A549 (cell line): ENCODE data around the gene NUDT21. TPM values are rescaled to one million over a fixed set of nuclear protein-coding genes. Genes with fewer than 3 reads are reported as not detected.
A peak's percentile ranks its signal among the peaks of the same experiment; 100 is the strongest.

Source experiments
- ATAC-seq, 2 experiments: fragments of 200-7000 bp in 1 of 2; fragments of >200 bp in 1 of 2; cut with Nextera tagmentation in 1 of 2; cut with Tn5 transposase in 1 of 2; 3 replicates each; pipeline versions ENCODE4 v1.8.0 to v1.9.1; 2018 to 2020; ENCODE audit warnings: mild to moderate bottlenecking in 1 of 2, moderate library complexity in 1 of 2
- CTCF ChIA-PET: fragments of 300-600 bp; sonication (Branson Sonifier 250); formaldehyde crosslinking; extraction: SDS; loops from one replicate; lab custom pipeline; 2021; ENCODE audit warnings: antibody characterized with exemption, inconsistent platforms; lab: Yijun Ruan, JAX
- POLR2A ChIA-PET: fragments of 350-600 bp; formaldehyde crosslinking; extraction: SDS; loops from one replicate; lab custom pipeline; 2021; ENCODE audit warnings: antibody characterized with exemption, inconsistent platforms; lab: Yijun Ruan, JAX
- DNase-seq, 2 experiments: peaks; one replicate each; pipeline versions ENCODE4 v3.0.0 to v3.0.0-alpha.2; 2011 to 2016; ENCODE audit warnings: low read depth in 1 of 2, low spot score in 1 of 2
- FAIRE-seq: peaks from 2 replicates; lab custom pipeline; 2011; peaks lifted over from hg19 to GRCh38; lab: Jason Lieb, UNC
- H3K27ac ChIP-seq, 2 experiments: fragments of >200 bp; sonication (Bioruptor Twin); formaldehyde crosslinking; 3 replicates each; pipeline ENCODE4 v1.5.1; 2016 to 2017
- H3K4me1 ChIP-seq: fragments of >200 bp; sonication (Bioruptor Twin); formaldehyde crosslinking; 3 replicates; pipeline ENCODE4 v1.6.1; 2016
- H3K4me2 ChIP-seq: fragments of >200 bp; sonication (Bioruptor Twin); formaldehyde crosslinking; 3 replicates; pipeline ENCODE4 v1.6.1; 2016
- H3K4me3 ChIP-seq: fragments of >200 bp; sonication (Bioruptor Twin); formaldehyde crosslinking; 3 replicates; pipeline ENCODE4 v1.5.1; 2016
- H3K9me3 ChIP-seq: fragments of >200 bp; sonication (Bioruptor Twin); formaldehyde crosslinking; 3 replicates; pipeline ENCODE4 v1.6.1; 2016
- CEBPB ChIP-seq, 2 experiments: fragments of >200 bp in 1 of 2; sonication (Bioruptor Twin) in 1 of 2; formaldehyde crosslinking in 1 of 2; IDR thresholded peaks; 2 replicates each; pipeline ENCODE4 v1.6.1; 2012 to 2016
- CHD2 ChIP-seq: fragments of 150-350 bp; IDR thresholded peaks from 2 replicates; pipeline ENCODE4 v1.6.1; 2014; ENCODE audit warnings: low read length; ENCODE audit not compliant: partially characterized antibody
- CHD4 ChIP-seq: fragments of 200-600 bp; sonication (generic); IDR thresholded peaks from 2 replicates; pipeline ENCODE4 v1.6.1; 2016; ENCODE audit warnings: antibody characterized with exemption, mild to moderate bottlenecking, borderline replicate concordance
- EHF ChIP-seq: fragments of 250-450 bp; sonication (Bioruptor Pico); IDR thresholded peaks from 2 replicates; pipeline ENCODE4 v1.5.0; 2020; ENCODE audit warnings: mild to moderate bottlenecking
- EHMT2 ChIP-seq: fragments of 200-600 bp; sonication (generic); IDR thresholded peaks from 2 replicates; pipeline ENCODE4 v1.6.1; 2016; ENCODE audit warnings: antibody characterized with exemption, low read depth, mild to moderate bottlenecking, moderate library complexity
- GATA3 ChIP-seq: IDR thresholded peaks from 2 replicates; pipeline ENCODE4 v1.6.1; 2012; ENCODE audit warnings: borderline replicate concordance
- HEYL ChIP-seq: fragments of 250-450 bp; sonication (Bioruptor Pico); IDR thresholded peaks from 2 replicates; pipeline ENCODE4 v1.8.0; 2021; ENCODE audit warnings: mild to moderate bottlenecking, moderate library complexity
- KDM1A ChIP-seq: fragments of 200-600 bp; sonication (generic); IDR thresholded peaks from 2 replicates; pipeline ENCODE4 v1.6.1; 2016; ENCODE audit warnings: low read depth, mild to moderate bottlenecking
- MAFK ChIP-seq: fragments of 450-650 bp; IDR thresholded peaks from 2 replicates; pipeline ENCODE4 v1.6.1; 2014; ENCODE audit not compliant: partially characterized antibody
- MAZ ChIP-seq: fragments of 150-350 bp; IDR thresholded peaks from 2 replicates; pipeline ENCODE4 v1.6.1; 2014; ENCODE audit warnings: antibody characterized with exemption, low read depth, low read length, borderline replicate concordance
- NFE2L2 ChIP-seq: fragments of 150-350 bp; conservative IDR thresholded peaks from 2 replicates; pipeline ENCODE4 v1.6.1; 2014; ENCODE audit warnings: low read length
- NPAS2 ChIP-seq: fragments of 250-450 bp; sonication (Bioruptor Pico); IDR thresholded peaks from 2 replicates; pipeline ENCODE4 v1.8.0; 2022; ENCODE audit warnings: mild to moderate bottlenecking, moderate library complexity, borderline replicate concordance
- POLR2A ChIP-seq: IDR thresholded peaks from 2 replicates; pipeline ENCODE4 v1.6.1; 2012; ENCODE audit warnings: mild to moderate bottlenecking, low read length
- SREBF2 ChIP-seq: fragments of 450-650 bp; IDR thresholded peaks from 2 replicates; pipeline ENCODE4 v1.6.1; 2014; ENCODE audit warnings: mild to moderate bottlenecking, moderate library complexity
- ZNF302 ChIP-seq: fragments of 250-450 bp; sonication (Bioruptor Pico); IDR thresholded peaks from 2 replicates; pipeline ENCODE4 v1.9.0; 2021; ENCODE audit warnings: inconsistent platforms, mild to moderate bottlenecking, moderate library complexity
- WGBS: methylation state at CpG from one replicate; pipeline ENCODE4 v1.1.6; 2017; ENCODE audit errors: missing lambda C conversion rate; 5-methylcytosine and 5-hydroxymethylcytosine counted together
- polyA plus RNA-seq, 4 experiments: library from polyadenylated mRNA; depleted of rRNA in 3 of 4; stranded (reverse); fragments of >200 nt; fragmentation: RNase III in 1 of 4; extraction: RNeasy Plus Mini Kit Qiagen cat#74134 plus additional on column Dnase treatment in 1 of 4; gene quantifications; 2 replicates in 3 of 4; 3 replicates in 1 of 4; pipeline ENCODE4 v1.2.3, GENCODE V29; 2011 to 2017
- TF ChIP-seq, protein P1 (sequence below): IDR thresholded peaks from 2 replicates; pipeline ENCODE4 v1.6.1; 2012; ENCODE audit warnings: low read depth, borderline replicate concordance
- TF ChIP-seq, protein P2 (sequence below): fragments of >200 bp; sonication (Bioruptor Twin); formaldehyde crosslinking; IDR thresholded peaks from 3 replicates; pipeline ENCODE4 v1.5.1; 2016
- TF ChIP-seq, protein P3 (sequence below): fragments of 200-600 bp; sonication (generic); IDR thresholded peaks from 2 replicates; pipeline ENCODE4 v1.6.1; 2016; ENCODE audit warnings: antibody characterized with exemption, mild to moderate bottlenecking, moderate library complexity
- TF ChIP-seq, protein P4 (sequence below): fragments of 250-450 bp; sonication (Bioruptor Pico); IDR thresholded peaks from 2 replicates; pipeline ENCODE4 v1.5.0; 2020; ENCODE audit warnings: low read depth, mild to moderate bottlenecking, moderate library complexity

Gene NUDT21
- polyA plus RNA-seq, 2 of the 4 experiments (the other 2 are of a cell fraction), result 58.7 to 153 TPM

DNA sequence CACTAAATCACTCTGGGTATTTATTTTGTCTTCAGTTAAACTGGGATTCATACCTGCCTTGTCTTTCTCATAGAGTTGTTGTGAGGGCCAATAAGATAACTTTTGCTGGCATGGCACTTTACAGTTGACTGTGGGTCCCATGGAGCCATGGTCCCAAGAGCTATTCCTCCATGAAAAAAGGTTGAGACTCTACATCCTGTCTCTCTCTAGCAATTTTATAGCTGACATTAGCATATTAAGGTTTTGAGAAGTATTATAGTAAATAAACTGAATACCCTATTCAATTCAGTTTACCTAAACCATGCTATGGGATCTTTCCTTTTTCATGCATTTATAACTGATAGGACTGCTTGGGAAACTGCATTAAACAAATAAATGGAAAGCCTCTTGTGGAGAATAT is 17.7 kb upstream of the NUDT21 start:
- Histone ChIP-seq H3K4me2 (no peak overlapping the region), H3K27ac (no peak overlapping the region), H3K9me3 (no peaks in the 10 kb centered on the region), H3K4me3 (no peak overlapping the region), H3K4me1 (no peaks in the 10 kb centered on the region)
- no peak for DNase-seq
- TF ChIP-seq MAFK, result peak; percentile 65
- no peak for TF ChIP-seq NPAS2 (CRISPR knock-in tag)
- no peak for FAIRE-seq
- no peak for ATAC-seq
- CTCF ChIA-PET, result interaction anchor here (1.3 kb wide), 1 partner anchor 10 kb away, joined by 4 read pairs; no protein-coding TSS in a partner anchor
- POLR2A ChIA-PET, result no interaction called here

DNA sequence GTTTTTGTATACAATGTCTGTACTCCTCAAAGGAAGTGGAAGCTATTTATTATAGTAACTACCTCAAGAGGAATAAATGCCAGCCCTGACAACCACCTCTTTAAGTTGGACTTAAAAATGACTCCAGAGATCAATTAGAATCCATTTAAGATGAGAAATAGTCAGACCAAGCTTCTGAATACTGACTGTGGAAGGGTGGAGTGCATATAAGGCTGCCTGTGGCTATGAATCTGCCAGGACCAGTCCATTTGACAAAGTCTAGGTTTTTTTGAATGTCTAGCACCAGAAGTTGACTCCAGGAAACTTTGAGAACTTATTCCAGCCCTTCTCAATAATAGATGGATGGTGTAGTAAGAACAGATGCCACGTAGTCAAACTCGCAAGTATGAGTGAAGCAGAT is 15.2 kb upstream of the NUDT21 start:
- ChIA-PET POLR2A (no interaction called here), CTCF (interaction anchor here (0.8 kb wide), 1 partner anchor 235 kb away, joined by 3 read pairs; no protein-coding TSS in a partner anchor)
- no peaks in the 10 kb centered on the region for H3K4me1 ChIP-seq
- DNase-seq (no peak), ATAC-seq (no peak), FAIRE-seq (no peak)
- 94% methylated on average over 2 of the region's 2 CpGs for WGBS
- H3K4me2 ChIP-seq, result no peak overlapping the region
- no peak overlapping the region for H3K4me3 ChIP-seq
- TF ChIP-seq SREBF2, result no peak
- no peak for TF ChIP-seq EHF (CRISPR knock-in tag)
- TF ChIP-seq, protein P1, sequence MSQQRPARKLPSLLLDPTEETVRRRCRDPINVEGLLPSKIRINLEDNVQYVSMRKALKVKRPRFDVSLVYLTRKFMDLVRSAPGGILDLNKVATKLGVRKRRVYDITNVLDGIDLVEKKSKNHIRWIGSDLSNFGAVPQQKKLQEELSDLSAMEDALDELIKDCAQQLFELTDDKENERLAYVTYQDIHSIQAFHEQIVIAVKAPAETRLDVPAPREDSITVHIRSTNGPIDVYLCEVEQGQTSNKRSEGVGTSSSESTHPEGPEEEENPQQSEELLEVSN, result no peak
- no peak for TF ChIP-seq CHD4
- TF ChIP-seq, protein P2, sequence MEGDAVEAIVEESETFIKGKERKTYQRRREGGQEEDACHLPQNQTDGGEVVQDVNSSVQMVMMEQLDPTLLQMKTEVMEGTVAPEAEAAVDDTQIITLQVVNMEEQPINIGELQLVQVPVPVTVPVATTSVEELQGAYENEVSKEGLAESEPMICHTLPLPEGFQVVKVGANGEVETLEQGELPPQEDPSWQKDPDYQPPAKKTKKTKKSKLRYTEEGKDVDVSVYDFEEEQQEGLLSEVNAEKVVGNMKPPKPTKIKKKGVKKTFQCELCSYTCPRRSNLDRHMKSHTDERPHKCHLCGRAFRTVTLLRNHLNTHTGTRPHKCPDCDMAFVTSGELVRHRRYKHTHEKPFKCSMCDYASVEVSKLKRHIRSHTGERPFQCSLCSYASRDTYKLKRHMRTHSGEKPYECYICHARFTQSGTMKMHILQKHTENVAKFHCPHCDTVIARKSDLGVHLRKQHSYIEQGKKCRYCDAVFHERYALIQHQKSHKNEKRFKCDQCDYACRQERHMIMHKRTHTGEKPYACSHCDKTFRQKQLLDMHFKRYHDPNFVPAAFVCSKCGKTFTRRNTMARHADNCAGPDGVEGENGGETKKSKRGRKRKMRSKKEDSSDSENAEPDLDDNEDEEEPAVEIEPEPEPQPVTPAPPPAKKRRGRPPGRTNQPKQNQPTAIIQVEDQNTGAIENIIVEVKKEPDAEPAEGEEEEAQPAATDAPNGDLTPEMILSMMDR, result no peak
- no peak for TF ChIP-seq POLR2A
- no peak for TF ChIP-seq KDM1A
- no peak for TF ChIP-seq CHD2
- TF ChIP-seq, protein P3, sequence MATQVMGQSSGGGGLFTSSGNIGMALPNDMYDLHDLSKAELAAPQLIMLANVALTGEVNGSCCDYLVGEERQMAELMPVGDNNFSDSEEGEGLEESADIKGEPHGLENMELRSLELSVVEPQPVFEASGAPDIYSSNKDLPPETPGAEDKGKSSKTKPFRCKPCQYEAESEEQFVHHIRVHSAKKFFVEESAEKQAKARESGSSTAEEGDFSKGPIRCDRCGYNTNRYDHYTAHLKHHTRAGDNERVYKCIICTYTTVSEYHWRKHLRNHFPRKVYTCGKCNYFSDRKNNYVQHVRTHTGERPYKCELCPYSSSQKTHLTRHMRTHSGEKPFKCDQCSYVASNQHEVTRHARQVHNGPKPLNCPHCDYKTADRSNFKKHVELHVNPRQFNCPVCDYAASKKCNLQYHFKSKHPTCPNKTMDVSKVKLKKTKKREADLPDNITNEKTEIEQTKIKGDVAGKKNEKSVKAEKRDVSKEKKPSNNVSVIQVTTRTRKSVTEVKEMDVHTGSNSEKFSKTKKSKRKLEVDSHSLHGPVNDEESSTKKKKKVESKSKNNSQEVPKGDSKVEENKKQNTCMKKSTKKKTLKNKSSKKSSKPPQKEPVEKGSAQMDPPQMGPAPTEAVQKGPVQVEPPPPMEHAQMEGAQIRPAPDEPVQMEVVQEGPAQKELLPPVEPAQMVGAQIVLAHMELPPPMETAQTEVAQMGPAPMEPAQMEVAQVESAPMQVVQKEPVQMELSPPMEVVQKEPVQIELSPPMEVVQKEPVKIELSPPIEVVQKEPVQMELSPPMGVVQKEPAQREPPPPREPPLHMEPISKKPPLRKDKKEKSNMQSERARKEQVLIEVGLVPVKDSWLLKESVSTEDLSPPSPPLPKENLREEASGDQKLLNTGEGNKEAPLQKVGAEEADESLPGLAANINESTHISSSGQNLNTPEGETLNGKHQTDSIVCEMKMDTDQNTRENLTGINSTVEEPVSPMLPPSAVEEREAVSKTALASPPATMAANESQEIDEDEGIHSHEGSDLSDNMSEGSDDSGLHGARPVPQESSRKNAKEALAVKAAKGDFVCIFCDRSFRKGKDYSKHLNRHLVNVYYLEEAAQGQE, result no peak
- no peak for TF ChIP-seq EHMT2
- TF ChIP-seq ZNF302 (CRISPR knock-in tag), result no peak
- TF ChIP-seq MAZ, result no peak
- no peak for TF ChIP-seq GATA3
- TF ChIP-seq HEYL (CRISPR knock-in tag), result no peak
- no peak for TF ChIP-seq NPAS2 (CRISPR knock-in tag)
- TF ChIP-seq, protein P4, sequence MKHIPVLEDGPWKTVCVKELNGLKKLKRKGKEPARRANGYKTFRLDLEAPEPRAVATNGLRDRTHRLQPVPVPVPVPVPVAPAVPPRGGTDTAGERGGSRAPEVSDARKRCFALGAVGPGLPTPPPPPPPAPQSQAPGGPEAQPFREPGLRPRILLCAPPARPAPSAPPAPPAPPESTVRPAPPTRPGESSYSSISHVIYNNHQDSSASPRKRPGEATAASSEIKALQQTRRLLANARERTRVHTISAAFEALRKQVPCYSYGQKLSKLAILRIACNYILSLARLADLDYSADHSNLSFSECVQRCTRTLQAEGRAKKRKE (CRISPR knock-in tag), result no peak
- TF ChIP-seq CEBPB (IDR thresholded peaks at IDR 0.05), result no peak
- TF ChIP-seq NFE2L2, result no peak
- TF ChIP-seq, all 56 proteins: peak for 0
- Histone ChIP-seq H3K9me3 (no peaks in the 10 kb centered on the region), H3K27ac (no peak overlapping the region)
